GM21381 (cell line): Measurements from ENCODE around the gene F5.
"Not testable (repeated sequence)": the region's sequence is repeated elsewhere in the genome, so short reads cannot be mapped to it uniquely, and the experiment has no call there.

ENCODE experiments used
- ATAC-seq: cut with Tn5 transposase; IDR thresholded peaks from one replicate; pipeline ENCODE4 v1.9.1; 2021; ENCODE audit warnings: mild to moderate bottlenecking, moderate library complexity; ENCODE audit not compliant: unreplicated experiment

Gene F5

DNA sequence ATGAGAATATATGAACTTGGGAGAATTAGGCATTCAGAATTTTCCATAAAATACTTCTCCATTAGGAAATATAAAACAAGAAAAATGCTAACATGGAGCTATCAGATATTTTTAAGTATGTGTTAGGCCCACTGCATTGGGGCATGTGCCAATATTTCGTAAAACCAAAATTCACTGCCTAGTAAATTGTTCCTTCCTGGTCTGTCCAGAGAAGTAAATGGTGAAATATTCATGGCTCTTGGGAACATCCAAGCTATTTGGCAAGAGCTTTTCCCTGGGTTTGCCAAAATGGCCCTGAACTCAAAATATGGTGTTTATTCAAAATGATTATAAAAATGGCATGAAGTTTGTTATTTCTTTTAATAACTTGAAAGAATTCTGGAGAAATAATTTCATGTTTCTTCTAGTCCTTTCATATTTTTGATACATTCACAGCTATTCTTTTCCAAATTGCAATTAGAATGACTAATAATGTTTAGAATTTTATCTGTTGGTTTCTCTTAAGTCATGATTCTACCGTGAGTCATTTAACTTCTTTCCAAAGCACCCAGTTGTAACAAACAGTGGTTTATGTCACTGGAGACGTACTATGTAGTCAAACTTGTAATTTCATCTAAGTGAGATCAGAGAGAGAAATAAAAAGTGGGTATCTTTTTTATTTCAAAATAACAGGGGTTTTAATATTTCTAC is 74.8 kb downstream of the F5 start:
- ATAC-seq: no peak

DNA sequence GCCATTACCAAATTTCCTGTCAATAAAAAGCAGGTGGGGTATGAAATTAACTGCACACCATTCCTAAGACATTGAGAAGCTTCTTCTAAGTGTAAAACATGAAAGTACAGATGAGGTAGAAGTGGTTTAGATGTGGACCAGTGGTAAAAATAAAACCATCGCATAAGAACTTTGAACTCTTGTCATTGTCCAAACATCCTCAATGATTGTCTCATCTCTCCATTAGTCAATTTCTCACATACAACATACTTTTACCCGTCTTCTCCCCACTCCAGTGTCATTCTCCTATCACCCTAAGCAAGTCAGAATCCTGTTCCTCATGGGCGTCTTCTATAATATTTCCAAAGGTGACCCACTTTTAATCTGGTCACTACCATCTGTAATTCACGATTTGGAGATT is 76.2 kb downstream of the F5 start:
- ATAC-seq: no peak

DNA sequence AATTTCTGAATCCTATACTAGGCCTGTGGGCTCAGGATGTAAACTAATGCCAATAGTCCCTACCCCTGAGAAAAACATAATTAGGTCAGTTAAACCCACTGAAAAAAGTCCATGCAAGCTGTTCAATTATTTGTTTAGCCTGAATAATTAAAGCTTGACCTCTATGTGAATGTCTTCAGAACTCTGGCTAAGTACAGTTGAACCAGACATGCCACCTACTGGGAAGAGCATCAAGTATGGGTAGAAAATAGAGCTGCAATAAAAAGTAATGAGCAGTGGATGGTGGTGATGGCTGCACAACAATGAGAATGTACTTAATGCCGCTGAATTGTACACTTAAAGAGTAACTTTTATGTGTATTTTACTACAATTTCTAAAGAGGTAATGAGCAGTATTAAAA is 76.9 kb downstream of the F5 start:
- ATAC-seq: no peak

DNA sequence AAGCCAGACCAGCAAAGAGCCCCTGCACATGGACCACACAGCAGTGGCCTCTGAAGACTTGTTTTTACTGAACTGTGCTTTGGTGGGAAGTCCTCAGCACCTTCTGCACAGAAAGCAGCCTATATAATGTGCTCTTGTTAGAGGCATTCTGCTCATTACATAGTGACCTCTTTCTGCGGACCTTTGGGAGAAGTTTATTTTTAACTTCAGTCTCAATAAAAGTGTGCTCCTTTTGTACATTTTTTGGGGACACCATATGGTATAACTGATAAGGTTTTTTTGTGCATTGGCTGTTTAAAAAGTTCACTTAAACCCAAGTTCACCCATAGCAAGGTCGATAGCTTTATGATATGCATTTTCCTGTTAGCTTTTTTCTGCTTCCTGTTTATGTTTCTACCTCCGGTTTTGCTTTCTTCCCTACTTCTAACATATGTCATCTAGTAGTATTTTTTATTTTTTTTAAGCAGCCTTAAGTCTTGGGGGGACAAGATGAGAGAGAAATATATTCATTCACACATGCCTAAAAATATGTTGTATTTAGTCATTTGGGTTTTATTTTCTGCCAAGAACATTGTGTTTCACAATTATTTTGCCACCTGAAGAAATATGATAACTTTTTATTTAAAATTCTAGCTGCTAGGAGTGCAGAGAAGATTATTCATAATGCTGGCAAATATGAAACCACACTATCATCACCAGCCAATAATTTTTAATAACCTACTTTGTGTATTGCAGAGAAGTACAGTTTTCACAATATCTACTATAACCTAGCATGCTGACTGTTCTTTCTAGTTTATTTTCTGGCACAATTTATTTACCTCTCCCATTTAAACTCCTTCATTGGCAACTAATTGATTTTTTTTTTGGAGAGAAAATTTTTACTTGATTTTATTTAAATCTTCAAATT is 77.6 kb downstream of the F5 start:
- no peak for ATAC-seq

DNA sequence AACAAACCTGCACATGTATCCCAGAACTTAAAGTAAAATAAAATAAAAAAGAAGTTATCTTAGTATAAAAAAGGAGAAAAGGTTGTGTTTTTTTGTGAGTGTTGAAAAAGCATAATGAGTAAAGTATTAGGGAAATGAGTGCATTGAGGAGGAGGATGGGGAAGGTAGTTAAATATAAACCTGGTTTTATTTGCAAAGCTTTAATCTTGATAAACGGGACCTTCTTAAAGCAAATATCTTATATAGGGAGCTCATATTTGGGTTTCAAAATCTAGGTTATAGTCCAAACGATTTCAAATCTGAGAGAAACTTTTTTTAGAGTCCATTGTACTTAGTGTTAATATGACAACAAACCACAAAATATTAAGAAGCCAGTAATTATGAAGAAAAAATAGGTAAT is 78.9 kb downstream of the F5 start:
- no peak for ATAC-seq

DNA sequence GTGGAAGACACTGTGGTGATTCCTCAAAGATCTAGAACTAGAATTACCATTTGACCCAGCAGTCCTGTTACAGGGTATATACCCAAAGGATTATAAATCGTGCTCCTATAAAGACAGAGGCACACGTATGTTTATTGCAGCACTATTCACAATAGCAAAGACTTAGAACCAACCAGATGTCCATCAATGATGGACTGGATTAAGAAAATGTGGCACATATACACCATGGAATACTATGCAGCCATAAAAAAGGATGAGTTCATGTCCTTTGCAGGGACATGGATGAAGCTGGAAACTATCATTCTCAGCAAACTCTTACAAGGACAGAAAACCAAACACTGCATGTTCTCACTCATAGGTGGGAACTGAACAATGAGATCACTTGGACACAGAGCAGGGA is 82.7 kb downstream of the F5 start:
- ATAC-seq: not testable (repeated sequence)

DNA sequence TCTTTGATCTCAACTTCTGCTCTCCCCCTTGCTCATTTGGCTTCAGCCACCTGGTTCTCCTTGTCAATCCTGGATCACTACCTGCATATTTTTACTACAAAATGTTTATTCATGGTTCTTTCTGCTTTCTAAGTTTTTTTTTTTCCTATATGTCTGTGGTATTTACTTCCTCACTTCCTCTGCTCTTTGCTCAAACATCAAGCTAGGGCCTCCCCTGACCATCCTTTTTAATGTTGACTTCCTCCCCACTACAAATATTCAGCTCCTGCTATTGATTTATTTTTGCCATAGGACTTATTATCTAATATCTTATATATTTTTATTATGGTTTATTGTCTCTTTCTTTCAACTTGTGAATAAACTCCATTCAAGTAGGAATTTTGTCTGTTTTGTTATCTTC is 86.5 kb downstream of the F5 start:
- ATAC-seq: no peak

DNA sequence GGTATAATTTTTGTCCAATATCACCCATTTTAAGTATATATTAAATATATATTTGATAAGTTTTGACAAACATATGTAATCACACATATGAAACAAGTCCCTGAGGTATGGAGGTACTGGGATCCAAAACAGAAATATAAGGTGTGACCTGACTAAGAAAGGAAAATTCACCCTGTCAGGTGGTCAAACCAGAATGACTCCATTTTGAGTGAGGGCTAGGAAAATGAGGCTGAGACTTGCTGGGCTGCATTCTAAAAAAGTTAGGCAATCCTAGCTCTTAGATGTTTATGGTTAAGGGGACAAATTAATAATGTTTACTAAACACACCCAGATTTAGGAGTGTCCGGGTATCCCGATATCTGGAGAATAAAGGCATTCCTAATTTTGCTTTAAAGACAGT is 89.0 kb downstream of the F5 start:
- no peak for ATAC-seq

DNA sequence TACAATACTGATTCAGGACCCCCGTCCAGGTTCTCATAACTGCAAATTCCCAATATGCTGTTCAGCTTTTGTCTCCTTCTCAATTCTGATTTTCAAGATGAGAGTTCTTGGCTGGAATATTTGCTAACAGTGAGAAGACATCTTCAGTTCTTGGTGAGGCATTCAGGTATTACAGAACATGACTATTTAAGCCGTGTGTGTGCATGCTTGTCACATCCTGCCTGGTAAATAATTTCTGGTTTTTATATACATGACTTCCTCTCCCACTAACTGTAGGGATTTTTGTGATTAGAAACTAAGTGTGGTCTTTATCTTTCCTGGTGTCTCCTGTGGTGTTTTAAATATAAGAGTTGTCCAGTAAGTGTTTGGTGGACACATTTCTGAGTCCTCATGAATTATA is 90.4 kb downstream of the F5 start:
- no peak for ATAC-seq

DNA sequence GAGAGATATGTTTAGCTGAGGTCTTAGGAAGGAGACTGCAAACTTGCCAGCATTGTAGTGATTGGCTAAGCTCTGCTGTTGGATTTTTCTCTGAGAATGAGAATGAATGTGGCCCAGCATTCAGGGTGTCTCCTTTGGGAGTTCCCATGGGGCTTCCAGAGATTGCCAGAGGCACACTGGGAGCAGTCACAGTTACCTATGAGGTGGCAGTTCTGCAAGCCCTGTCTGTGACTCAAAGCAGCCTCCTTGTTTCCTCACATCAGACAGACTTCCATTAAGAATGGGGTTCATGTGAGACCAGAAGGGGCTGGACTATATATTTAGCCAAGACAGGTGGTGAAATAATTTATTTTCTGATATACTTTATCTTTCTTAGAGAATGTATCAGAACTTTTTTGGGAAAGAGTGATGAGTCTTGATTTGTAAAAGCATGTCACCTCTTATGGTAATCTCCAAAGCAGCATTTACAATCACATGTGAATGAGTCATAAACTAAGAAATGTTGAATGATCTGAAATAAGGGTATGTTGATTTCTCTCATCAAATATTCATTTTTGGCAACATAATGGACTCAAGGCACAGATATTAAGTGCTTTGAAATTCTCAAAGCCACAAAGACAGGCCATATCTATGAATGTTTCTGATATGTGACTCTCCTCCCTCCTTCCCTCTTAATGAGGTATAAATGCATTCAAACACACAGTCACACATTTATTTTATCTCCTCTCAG is 91.1 kb downstream of the F5 start:
- no peak for ATAC-seq

DNA sequence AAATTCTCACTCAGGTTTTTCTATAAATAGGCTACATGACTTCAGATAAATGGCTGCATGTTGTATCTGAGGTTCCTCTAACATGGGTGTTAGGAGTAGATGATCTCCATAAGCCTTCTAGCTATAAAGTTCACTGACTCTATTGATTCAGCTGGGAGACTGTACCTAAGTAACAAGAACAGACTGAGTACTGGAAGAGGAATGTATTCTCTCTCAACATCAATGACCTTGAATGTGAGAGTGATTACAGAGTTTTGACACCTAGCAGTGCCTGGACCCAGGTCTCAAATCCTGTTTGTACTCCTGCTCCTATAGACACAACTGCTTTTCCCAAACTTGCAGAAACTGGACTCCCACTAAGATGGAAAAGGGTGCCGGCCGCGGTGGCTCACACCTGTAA is 91.9 kb downstream of the F5 start:
- no peak for ATAC-seq

DNA sequence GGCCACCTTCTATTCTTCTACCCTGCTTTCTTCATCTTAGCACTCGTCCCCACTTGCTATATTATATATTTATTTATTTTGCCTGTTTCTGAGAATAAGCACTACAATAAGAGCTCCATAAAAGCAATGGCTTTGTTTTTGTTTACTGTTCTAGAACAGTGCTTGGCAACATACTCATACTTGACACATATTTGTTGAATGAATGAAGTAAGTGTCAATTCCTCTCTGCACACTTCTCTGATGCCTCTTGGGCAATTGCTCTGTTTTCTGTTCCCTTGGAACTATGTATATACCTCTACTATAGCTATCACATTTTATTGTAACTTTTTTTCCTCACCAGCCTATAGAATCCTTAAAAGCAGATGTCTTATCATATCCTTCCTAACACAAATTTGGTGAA is 93.0 kb downstream of the F5 start:
- no peak for ATAC-seq

DNA sequence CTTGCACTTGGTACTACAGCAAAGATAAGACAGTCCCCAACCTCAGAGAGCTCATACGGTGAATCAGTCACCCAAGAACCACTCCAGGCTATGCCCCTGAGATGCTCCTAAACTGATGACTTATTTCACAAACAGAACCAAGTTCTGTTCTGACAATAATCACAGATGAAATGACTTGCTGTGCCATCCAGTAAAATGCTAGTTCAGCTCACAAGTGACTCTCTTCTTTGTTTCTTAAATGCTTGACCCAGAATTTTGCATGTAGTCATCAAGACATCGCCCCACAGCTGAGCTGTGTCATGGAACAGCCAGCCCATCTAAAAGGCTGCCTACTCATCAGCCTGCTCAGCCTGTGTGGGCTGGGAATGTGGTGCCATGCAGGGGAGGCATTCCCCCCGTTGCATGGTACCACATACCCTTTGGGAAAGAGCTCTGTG is 94.4 kb downstream of the F5 start:
- peak; percentile 52 for ATAC-seq

DNA sequence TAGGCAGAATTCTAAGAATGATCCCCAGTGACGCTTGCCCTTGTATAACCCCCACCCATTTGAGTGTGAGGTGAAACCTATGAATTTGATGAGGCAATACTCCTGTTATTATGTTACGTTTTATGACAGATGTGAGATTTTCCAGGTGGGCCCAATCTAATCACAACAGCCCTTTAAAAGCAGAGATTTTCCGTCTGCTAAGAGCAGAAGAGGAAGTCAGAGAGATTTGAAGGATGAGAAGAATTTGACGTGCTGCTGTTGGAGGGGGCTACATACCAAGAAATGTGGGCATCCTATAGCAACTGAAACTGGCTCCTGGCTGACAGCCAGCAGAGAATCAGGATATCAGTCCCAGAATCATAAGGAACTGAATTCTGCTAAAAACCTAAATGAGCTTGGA is 98.1 kb downstream of the F5 start:
- ATAC-seq: no peak

DNA sequence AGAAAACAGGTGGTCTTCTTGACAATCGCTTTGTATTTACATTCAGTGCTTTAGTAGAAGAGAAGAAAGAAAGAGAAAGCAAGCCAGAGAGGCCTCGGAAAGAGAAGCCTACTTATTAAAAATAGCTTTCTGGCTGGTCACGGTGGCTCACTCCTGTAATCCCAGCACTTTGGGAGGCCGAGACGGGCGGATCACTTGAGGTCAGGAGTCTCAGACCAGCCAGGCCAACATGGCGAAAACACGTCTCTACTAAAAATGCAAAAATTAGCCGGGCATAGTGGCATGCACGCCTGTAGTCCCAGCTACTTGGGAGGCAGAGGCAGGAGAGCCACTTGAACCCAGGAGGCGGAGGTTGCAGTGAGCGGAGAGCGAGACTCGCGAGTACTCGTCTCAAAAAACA is 98.7 kb downstream of the F5 start:
- no peak for ATAC-seq

DNA sequence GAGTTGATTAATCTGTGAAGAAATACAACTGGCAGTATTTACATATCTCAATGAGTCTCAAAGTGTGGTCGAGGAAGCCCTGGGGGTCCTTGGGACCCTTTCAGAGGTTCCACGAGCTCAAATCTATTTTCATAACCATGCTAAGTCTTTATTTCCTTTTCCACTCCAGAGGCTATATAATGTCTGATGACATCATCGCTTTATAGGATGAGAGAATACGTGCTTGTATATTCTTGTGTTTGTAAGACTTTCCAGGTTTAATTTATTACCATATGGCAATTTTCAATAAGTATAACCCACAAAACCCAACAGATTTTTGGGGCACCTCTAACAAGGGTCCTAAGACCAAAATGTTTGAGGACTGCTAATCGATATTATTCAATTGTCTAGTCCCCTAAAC is 99.1 kb downstream of the F5 start:
- ATAC-seq: no peak

DNA sequence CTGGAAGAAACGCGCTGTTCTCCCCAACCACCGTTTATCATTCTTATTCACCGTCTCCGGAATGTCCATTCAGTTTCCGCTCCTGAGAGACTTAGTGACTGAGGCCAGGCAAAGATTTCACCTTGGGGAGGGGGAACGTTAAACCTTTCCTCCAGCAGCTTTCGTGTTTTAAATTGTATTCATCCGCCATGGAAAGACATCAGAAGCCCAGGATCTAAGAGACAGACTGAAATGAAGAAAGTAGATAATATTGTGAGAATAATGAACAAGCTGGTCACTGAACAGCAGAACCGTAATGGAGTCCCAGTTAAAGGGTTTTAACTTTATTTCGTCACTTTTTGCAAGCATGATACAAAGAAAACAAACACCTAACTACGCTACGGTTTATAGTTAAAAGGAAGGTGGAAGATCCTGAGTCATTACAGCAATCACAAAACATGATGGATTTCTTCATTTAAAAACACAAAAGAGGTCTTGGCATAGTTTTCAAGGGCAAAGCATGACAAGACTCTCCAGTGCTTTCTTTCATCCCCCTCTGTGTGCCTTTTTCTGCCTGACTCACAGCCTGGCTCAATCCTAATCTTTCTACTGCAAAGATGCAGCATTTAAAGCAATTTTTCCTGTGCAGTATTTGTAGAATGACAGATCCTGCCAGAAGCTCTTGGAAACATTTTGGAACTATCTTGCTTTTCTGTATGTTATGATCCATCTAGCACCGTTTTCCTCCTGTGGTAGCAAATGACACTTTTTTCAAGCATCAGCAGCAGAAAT is 99.8 kb downstream of the F5 start:
- ATAC-seq: no peak

DNA sequence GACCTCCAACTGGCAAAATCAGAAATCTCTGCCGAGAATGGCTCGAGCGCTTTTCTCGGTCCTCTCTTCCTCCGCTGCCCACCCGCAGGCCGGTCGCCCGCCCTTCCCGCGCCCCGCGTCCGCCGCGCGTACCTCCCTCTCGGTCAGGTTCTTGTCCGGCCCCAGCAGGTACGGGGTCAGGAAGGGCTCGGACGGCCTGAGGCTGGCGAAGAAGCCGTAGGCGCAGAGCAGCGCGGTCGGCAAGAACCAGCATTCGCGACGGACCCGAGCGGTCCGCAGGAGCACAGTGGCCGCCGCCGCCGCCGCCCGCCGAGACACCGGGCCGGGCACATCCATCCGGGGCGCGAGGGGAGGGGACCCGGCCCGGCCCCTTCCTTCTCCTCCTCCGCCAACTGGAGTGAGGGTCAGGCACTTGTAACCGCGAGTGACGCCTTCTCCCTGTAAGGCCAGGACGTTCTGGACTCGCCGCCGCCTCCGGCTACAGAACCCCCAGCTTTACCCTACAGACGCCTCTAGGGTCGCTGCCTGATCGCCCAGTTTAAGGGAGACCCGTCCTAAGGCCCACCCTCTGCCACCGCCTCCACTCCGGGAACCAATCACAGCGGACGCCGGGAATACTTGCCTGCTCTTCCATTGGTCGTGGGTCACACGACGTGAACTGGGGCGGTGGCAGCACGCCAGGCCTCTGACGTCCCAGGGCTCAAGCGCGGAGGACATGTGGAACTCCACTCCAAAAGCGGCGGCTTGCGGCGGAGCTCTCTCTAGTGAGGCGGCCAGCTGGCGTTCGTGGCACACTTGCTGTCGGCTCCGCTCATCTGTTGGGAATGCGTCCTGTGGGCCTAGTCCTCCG is 100.6 kb downstream of the F5 start, which contains the start of gene SLC19A2:
Gene SLC19A2 (minus strand): TSS at position 514 of the 850 bp plus-strand sequence. CDS start 178 bp downstream, at position 336.
- peak; percentile 99 for ATAC-seq

DNA sequence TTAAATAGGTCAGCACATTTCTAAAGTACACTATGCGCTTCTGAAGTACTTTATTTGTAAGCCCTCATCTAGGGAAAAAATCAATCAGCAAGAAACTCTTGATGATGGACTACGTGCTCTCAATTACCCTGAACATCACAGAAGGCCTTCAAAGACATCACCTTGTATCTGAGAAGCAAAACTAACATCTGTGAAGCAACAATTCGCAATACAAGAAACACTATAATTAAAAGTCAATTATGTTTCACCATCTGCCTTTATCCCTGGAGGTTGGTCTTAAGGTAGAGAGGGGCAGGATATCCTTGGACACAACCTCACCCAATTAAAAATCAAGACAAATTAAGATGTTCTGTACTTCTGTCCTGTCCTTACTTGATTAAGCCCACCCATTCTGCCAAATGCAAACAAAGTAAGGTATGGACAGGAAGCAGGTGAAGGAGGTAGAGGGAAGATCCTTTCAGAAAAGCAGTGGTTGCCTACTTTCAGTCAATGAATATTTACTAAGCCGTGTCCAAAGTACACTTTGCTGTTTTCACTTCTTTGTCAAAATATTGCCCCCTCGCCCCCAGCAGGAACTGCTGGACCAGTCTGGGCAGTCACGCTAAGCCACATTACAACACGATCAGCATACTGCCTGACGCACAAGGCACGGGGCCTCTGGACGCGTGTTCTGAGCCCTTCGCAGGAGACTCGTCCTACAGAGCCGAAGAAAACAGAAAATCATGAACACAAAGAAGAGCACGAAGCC is 101.4 kb downstream of the F5 start:
- ATAC-seq: peak; percentile 12
